Measurements from ENCODE around the gene PTPRE. TPM values are rescaled to one million over a fixed set of nuclear protein-coding genes. Genes with fewer than 3 reads are reported as not detected.
A peak's percentile ranks its signal among the peaks of the same experiment; 100 is the strongest.

The PTPRE gene
- total RNA-seq, 1 experiment from 2014 or later: 0.50 TPM

GRCh38 chr10:128066870-128067382 lies 160.0 kb downstream of the PTPRE start:
- no TSS peak for BruUV-seq (replicated peaks)
- Histone ChIP-seq H3K9me3 (no peaks in the 10 kb centered on the region), H3K4me3 (ENCODE audit: low read depth, low read length) (no peak overlapping the region), H3K4me1 (no peaks in the 10 kb centered on the region), H3K27me3 (replicated peaks; ENCODE audit: control insufficient read depth, insufficient read depth, low read length) (no peaks in the 10 kb centered on the region), H3K36me3 (ENCODE audit: control insufficient read depth, insufficient read depth, low read length) (no peaks in the 10 kb centered on the region)
- Mint-ChIP-seq H3K9me3 (ENCODE audit: unreplicated experiment) (peaks cover 10% of the 10 kb centered on the region), H3K4me1 (ENCODE audit: low read depth, unreplicated experiment) (no peaks in the 10 kb centered on the region), H3K36me3 (ENCODE audit: insufficient read depth, unreplicated experiment) (no peaks in the 10 kb centered on the region), H3K27ac (ENCODE audit: unreplicated experiment) (no peak overlapping the region), H3K27me3 (ENCODE audit: insufficient read depth, unreplicated experiment) (peaks cover 5% of the 10 kb centered on the region), H3K4me3 (ENCODE audit: unreplicated experiment) (no peak overlapping the region)
- TF ChIP-seq CTCF (IDR thresholded peaks at IDR 0.05; ENCODE audit: insufficient read depth in 1 of 2, low read depth in 1 of 2, low read length in 1 of 2, severe bottlenecking in 1 of 2, unreplicated experiment in 1 of 2): no peak
- DNase-seq: peak in 1 of 2 experiments; percentile 17
- ChIA-PET POLR2A (no interaction called here), CTCF (no interaction called here)
- intact Hi-C loops (cut with micrococcal nuclease; ENCODE audit: unreplicated experiment): loop anchor here (5.0 kb wide), 1 partner anchor 175 kb away; the partner anchor contains the start of gene CLRN3

- intact Hi-C loops (cut with micrococcal nuclease; ENCODE audit: unreplicated experiment): loop anchor here (5.0 kb wide), 1 partner anchor 176 kb away; the partner anchor contains the start of gene CLRN3
- TF ChIP-seq CTCF (IDR thresholded peaks at IDR 0.05; ENCODE audit: insufficient read depth in 1 of 2, low read depth in 1 of 2, low read length in 1 of 2, severe bottlenecking in 1 of 2, unreplicated experiment in 1 of 2): no peak
- Histone ChIP-seq H3K4me1 (no peaks in the 10 kb centered on the region), H3K4me3 (ENCODE audit: low read depth, low read length) (no peak overlapping the region), H3K9me3 (no peaks in the 10 kb centered on the region), H3K27me3 (replicated peaks; ENCODE audit: control insufficient read depth, insufficient read depth, low read length) (no peaks in the 10 kb centered on the region), H3K36me3 (ENCODE audit: control insufficient read depth, insufficient read depth, low read length) (no peaks in the 10 kb centered on the region)
- peak in 1 of 2 experiments; percentile 17 for DNase-seq
- Mint-ChIP-seq H3K27me3 (ENCODE audit: insufficient read depth, unreplicated experiment) (peaks cover 5% of the 10 kb centered on the region), H3K36me3 (ENCODE audit: insufficient read depth, unreplicated experiment) (no peaks in the 10 kb centered on the region), H3K9me3 (ENCODE audit: unreplicated experiment) (peaks cover 10% of the 10 kb centered on the region), H3K4me1 (ENCODE audit: low read depth, unreplicated experiment) (no peaks in the 10 kb centered on the region), H3K27ac (ENCODE audit: unreplicated experiment) (no peak overlapping the region), H3K4me3 (ENCODE audit: unreplicated experiment) (no peak overlapping the region)
- ChIA-PET POLR2A (no interaction called here), CTCF (no interaction called here)
- no TSS peak for BruUV-seq (replicated peaks)
These were observed 160.9 kb downstream of the PTPRE start for GRCh38 chr10:128067691-128068397.

GRCh38 chr10:128068398-128069285 lies 161.7 kb downstream of the PTPRE start:
- no peak for TF ChIP-seq CTCF (IDR thresholded peaks at IDR 0.05; ENCODE audit: insufficient read depth in 1 of 2, low read depth in 1 of 2, low read length in 1 of 2, severe bottlenecking in 1 of 2, unreplicated experiment in 1 of 2)
- H3K27ac Mint-ChIP-seq (ENCODE audit: unreplicated experiment): no peak overlapping the region
- peak in 1 of 2 experiments; percentile 26 for DNase-seq
- no TSS peak for BruUV-seq (replicated peaks)
- H3K4me3 Mint-ChIP-seq (ENCODE audit: unreplicated experiment): no peak overlapping the region
- H3K4me1 Mint-ChIP-seq (ENCODE audit: low read depth, unreplicated experiment): no peaks in the 10 kb centered on the region
- H3K36me3 ChIP-seq (ENCODE audit: control insufficient read depth, insufficient read depth, low read length): no peaks in the 10 kb centered on the region
- ChIA-PET POLR2A (no interaction called here), CTCF (interaction anchor here (0.5 to 1.5 kb wide), 17 partner anchors 10 to 353 kb away, joined by 3 to 21 read pairs (median 4); partner anchors contain the start of gene PTPRE)
- H3K27me3 ChIP-seq (replicated peaks; ENCODE audit: control insufficient read depth, insufficient read depth, low read length): no peaks in the 10 kb centered on the region
- intact Hi-C loops (cut with micrococcal nuclease; ENCODE audit: unreplicated experiment): loop anchor here (1.0 to 5.0 kb wide), 6 partner anchors 33 to 352 kb away; partner anchors contain the start of gene CLRN3
- H3K9me3 ChIP-seq: no peaks in the 10 kb centered on the region
- peaks cover 5% of the 10 kb centered on the region for H3K27me3 Mint-ChIP-seq (ENCODE audit: insufficient read depth, unreplicated experiment)
- peaks cover 10% of the 10 kb centered on the region for H3K9me3 Mint-ChIP-seq (ENCODE audit: unreplicated experiment)
- no peaks in the 10 kb centered on the region for H3K36me3 Mint-ChIP-seq (ENCODE audit: insufficient read depth, unreplicated experiment)
- no peaks in the 10 kb centered on the region for H3K4me1 ChIP-seq
- no peak overlapping the region for H3K4me3 ChIP-seq (ENCODE audit: low read depth, low read length)
